ENCODE results near the gene ATP11A. TPM values are rescaled to one million over a fixed set of nuclear protein-coding genes. Genes with fewer than 3 reads are reported as not detected.

Gene ATP11A
- total RNA-seq, 1 donor from 2014 or later = 377 TPM

DNA sequence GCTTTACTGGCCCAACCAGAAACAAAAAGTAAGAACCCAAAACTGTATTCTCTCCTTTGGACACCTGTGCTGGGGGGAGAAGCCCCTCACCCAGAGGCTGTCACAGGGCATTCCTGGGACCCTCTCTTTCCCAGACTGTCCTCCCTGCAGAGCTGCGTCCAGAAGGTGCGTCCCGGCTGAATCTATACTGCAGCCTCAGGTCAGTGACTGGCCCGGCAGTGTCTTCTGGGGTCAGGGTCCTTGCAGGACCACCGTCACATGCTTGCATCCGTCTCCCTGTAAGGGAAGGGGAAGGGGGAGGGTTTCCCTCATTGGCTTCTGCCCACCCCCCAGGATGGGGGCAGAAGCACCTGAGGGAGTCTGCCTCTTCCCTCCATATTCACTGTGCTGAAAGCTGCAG lies 76.5 kb downstream of the ATP11A start:
- TF ChIP-seq, protein P1, sequence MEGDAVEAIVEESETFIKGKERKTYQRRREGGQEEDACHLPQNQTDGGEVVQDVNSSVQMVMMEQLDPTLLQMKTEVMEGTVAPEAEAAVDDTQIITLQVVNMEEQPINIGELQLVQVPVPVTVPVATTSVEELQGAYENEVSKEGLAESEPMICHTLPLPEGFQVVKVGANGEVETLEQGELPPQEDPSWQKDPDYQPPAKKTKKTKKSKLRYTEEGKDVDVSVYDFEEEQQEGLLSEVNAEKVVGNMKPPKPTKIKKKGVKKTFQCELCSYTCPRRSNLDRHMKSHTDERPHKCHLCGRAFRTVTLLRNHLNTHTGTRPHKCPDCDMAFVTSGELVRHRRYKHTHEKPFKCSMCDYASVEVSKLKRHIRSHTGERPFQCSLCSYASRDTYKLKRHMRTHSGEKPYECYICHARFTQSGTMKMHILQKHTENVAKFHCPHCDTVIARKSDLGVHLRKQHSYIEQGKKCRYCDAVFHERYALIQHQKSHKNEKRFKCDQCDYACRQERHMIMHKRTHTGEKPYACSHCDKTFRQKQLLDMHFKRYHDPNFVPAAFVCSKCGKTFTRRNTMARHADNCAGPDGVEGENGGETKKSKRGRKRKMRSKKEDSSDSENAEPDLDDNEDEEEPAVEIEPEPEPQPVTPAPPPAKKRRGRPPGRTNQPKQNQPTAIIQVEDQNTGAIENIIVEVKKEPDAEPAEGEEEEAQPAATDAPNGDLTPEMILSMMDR (IDR thresholded peaks at IDR 0.05) = no peak
- no peaks in the 10 kb centered on the region for H3K27me3 ChIP-seq
- H3K4me3 ChIP-seq = no peak overlapping the region
- intact Hi-C loops (cut with DNase I) = no loop called here
- H3K9me3 ChIP-seq = no peaks in the 10 kb centered on the region
- no peak for ATAC-seq
- no peak for DNase-seq
- H3K27ac ChIP-seq = no peak overlapping the region
- peaks cover 45% of the 10 kb centered on the region for H3K4me1 ChIP-seq
- no peaks in the 10 kb centered on the region for H3K36me3 ChIP-seq

DNA sequence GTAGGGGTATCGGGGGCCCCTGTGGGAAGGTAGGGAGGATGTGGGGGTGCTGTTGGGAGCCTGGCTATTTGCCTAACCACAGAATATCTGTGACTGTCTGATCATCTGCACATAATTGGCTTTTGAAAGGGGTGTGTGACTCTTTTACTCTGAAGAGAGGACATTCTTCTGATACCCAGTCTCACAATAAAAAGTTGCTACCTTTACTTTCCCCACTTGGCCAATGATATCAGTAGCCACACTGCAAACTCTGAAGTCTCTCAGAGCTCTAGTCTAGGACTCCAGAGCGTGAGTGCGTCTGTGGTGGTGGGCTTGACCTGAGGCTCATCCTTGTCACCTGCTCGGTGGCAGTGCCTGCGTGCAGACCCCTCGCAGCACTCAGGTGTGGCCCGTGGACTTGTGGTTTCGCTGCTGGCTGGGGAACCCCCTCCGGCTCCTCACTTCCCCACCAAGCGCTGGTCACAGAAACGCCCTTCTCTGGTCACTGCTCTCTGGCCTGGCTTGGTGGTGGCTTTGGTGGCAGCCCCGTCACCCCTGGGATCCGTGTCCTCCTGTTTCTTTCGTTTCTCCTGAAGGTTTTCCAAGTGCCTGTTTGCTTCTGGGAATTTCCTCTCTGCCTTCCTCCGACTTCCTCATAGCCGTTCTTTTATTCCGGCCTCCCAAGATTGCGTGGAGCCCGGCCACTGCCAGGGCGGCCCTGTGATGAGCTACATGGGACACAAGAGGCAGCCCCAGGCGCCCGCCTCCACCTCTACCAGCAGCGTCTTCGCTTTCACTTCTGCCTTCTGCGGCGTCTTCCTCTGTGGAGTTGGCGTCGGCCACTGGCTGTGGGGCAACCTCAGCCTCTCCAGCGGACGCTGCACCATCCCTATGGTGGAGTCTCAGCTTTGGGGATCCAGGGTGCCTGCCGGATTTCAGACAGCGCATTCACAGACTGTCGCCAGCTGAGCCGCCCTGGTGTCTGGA lies 78.0 kb downstream of the ATP11A start:
- no peaks in the 10 kb centered on the region for H3K9me3 ChIP-seq
- H3K4me1 ChIP-seq = peaks cover 49% of the 10 kb centered on the region
- ATAC-seq (peak; percentile 79), DNase-seq (peak; percentile 90)
- intact Hi-C loops (cut with DNase I) = no loop called here
- TF ChIP-seq, protein P1 (IDR thresholded peaks at IDR 0.05) = no peak
- H3K4me3 ChIP-seq = peak overlapping the region; percentile 0
- H3K27me3 ChIP-seq = no peaks in the 10 kb centered on the region
- H3K27ac ChIP-seq = peak overlapping the region; percentile 11
- H3K36me3 ChIP-seq = no peaks in the 10 kb centered on the region

DNA sequence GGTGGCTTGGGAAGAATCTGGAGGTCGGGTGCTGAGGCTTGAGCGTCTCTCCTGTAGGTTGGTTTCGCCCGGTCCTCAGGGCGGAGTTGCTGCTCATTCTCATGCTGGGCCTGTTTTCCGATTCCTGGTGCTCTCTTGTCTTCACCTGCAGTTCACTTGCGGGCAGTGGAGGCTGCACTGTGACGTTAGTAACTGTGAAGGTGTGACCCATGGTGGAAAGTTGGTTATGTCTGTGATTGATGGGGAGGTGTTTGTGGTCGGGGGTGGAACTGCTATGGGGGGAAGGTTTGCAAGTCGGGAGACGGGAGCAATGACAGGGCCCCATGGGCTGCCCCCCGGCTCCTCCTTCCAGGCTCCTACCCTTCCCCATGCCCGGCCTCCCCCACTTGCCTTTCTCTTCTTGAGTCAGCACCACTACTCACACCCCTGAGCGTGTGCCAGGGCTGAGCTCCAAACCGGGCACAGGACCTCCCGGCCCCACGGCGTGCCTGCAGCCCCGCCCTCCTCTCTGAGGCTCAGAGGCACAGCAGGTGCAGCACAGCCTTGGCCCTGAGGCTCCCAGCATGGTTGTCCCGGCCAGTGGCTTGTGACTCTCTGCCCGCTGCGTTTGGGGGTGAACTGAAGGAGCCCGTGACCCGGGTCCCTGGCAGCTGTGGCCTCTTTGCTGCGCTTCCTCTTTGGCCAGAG lies 79.1 kb downstream of the ATP11A start:
- peak overlapping the region; percentile 11 for H3K27ac ChIP-seq

DNA sequence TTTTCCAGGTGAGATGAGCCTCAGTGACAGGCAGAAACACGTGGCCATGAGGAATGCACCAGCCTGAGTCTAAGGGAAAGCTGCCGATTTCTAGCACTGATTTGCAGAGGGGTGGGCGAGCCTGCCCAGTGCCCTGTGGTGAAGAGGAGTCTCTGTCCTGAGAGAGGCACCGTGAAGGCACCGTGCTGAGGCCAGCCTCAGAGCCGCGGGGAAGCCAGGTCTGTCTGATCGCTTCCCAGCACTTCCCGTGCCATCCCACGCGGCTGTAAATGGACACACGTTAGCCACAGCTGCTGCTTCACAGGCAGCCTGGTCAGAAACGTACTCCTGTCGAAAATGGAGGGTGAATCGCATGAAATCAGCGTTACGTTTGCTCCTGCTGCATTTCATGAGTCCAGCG lies 79.8 kb downstream of the ATP11A start:
- DNase-seq (no peak), ATAC-seq (no peak)
- Histone ChIP-seq H3K27me3 (no peaks in the 10 kb centered on the region), H3K36me3 (no peaks in the 10 kb centered on the region), H3K27ac (no peak overlapping the region), H3K9me3 (no peaks in the 10 kb centered on the region), H3K4me3 (no peak overlapping the region), H3K4me1 (peaks cover 46% of the 10 kb centered on the region)
- intact Hi-C loops (cut with DNase I) = no loop called here
- TF ChIP-seq, protein P1 (IDR thresholded peaks at IDR 0.05) = no peak

More for the DNA sequence above, 79.1 kb downstream of the ATP11A start:
- Histone ChIP-seq H3K27me3 (no peaks in the 10 kb centered on the region), H3K36me3 (no peaks in the 10 kb centered on the region), H3K9me3 (no peaks in the 10 kb centered on the region), H3K4me3 (peak overlapping the region; percentile 0), H3K4me1 (peaks cover 52% of the 10 kb centered on the region)
- DNase-seq (peak; percentile 92), ATAC-seq (peak; percentile 72)
- TF ChIP-seq, protein P1 (IDR thresholded peaks at IDR 0.05) = no peak
- intact Hi-C loops (cut with DNase I) = no loop called here

DNA sequence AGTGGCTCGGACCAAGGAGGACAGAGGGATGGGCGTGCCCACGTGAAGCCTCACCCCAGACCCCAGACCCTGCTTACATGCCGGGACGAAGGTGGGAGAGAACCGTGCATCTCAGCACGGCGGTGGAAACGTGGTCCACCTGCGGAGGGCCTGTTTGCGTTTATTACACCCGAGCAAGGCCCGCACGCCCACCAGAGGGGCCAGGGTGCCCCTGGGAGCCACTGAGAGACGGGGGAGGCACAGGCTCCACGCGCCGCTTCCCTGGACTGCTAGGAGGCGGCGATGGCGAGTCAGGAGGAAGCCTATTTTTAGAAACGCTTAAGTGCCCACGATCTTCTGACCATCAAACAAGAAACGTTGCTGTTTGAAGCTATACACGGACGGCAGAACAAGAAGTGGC lies 80.7 kb downstream of the ATP11A start:
- intact Hi-C loops (cut with DNase I) = no loop called here
- peak overlapping the region; percentile 30 for H3K27ac ChIP-seq
- H3K4me1 ChIP-seq = peaks cover 43% of the 10 kb centered on the region

More for the DNA sequence above, 80.7 kb downstream of the ATP11A start:
- DNase-seq (no peak), ATAC-seq (peak; percentile 29)
- H3K4me3 ChIP-seq = no peak overlapping the region
- no peaks in the 10 kb centered on the region for H3K36me3 ChIP-seq
- TF ChIP-seq, protein P1 (IDR thresholded peaks at IDR 0.05) = no peak
- H3K9me3 ChIP-seq = no peaks in the 10 kb centered on the region
- H3K27me3 ChIP-seq = no peaks in the 10 kb centered on the region

Data from upper lobe of right lung (tissue), 1 donor.